ENCODE data around the gene MMP1. TPM values are rescaled to one million over a fixed set of nuclear protein-coding genes. Genes with fewer than 3 reads are reported as not detected.

The MMP1 gene
- total and polyA plus RNA-seq, 4 experiments from 2014 or later: not detected

DNA sequence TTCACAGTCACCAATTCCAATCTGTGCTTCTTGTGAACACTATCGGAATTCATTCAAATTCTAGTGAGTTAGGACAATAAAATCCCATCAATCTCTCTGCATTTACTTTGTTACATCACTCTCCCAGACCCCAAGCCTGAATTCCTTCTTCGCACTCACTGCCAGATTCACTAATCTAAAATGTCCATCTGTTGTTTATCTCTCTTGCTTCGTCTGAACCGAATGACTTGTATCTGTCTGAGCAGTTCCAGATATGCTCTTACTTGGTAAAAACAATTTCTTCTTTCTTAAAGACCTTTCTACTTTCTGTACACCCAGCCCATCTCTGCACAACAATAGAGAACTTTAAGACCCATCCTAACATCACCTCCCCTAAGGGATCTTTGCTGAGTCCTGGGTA is 24.6 kb downstream of the MMP1 start:
- Mint-ChIP-seq H3K4me3 (no peak overlapping the region), H3K4me1 (no peaks in the 10 kb centered on the region), H3K9me3 (peaks cover 0 to 2% (median 0%) of the 10 kb centered on the region in 8 donors), H3K27ac (no peak overlapping the region), H3K27me3 (peaks cover 6 to 10% of the 10 kb centered on the region in 2 donors), H3K36me3 (no peaks in the 10 kb centered on the region)
- ChIA-PET CTCF (ENCODE audit: partially characterized antibody) (no interaction called here), POLR2A (ENCODE audit: partially characterized antibody) (no interaction called here)
- intact Hi-C loops (cut with micrococcal nuclease): no loop called here
- Histone ChIP-seq H3K27ac (ENCODE audit: low read depth, low read length) (no peak overlapping the region), H3K27me3 (ENCODE audit: insufficient read depth, low read length) (no peaks in the 10 kb centered on the region), H3K4me3 (ENCODE audit: low read length in 2 of 2) (no peak overlapping the region), H3K9me3 (ENCODE audit: control insufficient read depth in 1 of 2, low read length in 2 of 2) (no peaks in the 10 kb centered on the region), H3K36me3 (ENCODE audit: insufficient read depth, low read length) (no peaks in the 10 kb centered on the region), H3K4me1 (ENCODE audit: insufficient read depth, low read length) (no peaks in the 10 kb centered on the region)
- no peak for DNase-seq

DNA sequence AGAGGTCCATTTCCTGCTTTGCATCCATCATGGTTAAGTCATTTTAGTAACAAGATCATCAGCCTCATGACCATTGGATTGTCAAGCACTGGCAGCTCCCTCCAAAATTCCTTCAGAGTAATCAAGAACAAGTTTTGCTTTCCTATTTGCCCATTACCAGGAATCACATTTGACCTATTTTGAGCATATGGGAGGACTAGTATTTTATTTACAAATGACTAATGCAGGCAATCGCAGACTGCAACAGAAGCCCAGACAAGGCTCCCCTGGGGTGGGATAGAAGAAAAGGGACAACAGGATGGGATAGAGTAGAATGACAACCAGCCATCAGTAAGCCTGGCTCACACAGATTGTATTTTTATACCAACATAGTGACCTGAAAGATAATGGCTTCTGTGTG is 26.6 kb downstream of the MMP1 start:
- CTCF ChIA-PET (ENCODE audit: partially characterized antibody): no interaction called here
- no peak overlapping the region for H3K27ac Mint-ChIP-seq
- H3K36me3 ChIP-seq (ENCODE audit: insufficient read depth, low read length): no peaks in the 10 kb centered on the region
- H3K27me3 Mint-ChIP-seq: peaks cover 9 to 11% of the 10 kb centered on the region in 2 donors
- intact Hi-C loops (cut with micrococcal nuclease): no loop called here
- no peak overlapping the region for H3K4me3 ChIP-seq (ENCODE audit: low read length in 2 of 2)
- no peaks in the 10 kb centered on the region for H3K27me3 ChIP-seq (ENCODE audit: insufficient read depth, low read length)
- peaks cover 0 to 2% (median 0%) of the 10 kb centered on the region in 8 donors for H3K9me3 Mint-ChIP-seq
- POLR2A ChIA-PET (ENCODE audit: partially characterized antibody): no interaction called here
- H3K4me1 Mint-ChIP-seq: no peaks in the 10 kb centered on the region
- H3K4me3 Mint-ChIP-seq: no peak overlapping the region
- H3K9me3 ChIP-seq (ENCODE audit: control insufficient read depth in 1 of 2, low read length in 2 of 2): no peaks in the 10 kb centered on the region
- DNase-seq: no peak
- no peak overlapping the region for H3K27ac ChIP-seq (ENCODE audit: low read depth, low read length)
- no peaks in the 10 kb centered on the region for H3K36me3 Mint-ChIP-seq
- no peaks in the 10 kb centered on the region for H3K4me1 ChIP-seq (ENCODE audit: insufficient read depth, low read length)

DNA sequence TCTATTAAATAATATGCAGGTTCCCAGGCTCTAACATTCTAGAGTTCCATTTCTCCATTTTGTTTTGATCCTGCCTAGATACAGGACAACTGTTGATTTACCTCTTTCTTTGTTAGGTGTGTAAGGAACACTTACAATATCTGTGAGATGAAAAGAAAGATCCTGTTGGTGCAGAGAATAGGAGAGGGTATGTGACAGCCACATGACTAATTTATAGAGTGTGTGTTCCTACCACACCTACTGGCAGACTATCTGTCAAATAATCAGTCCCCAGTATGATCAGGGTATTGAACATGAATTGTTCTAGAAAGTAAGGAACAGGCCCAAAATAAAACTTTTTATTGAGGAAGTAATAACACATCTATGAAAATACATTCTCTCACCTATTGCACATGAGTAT is 27.8 kb downstream of the MMP1 start:
- H3K27ac Mint-ChIP-seq: no peak overlapping the region
- no peaks in the 10 kb centered on the region for H3K36me3 Mint-ChIP-seq

DNA sequence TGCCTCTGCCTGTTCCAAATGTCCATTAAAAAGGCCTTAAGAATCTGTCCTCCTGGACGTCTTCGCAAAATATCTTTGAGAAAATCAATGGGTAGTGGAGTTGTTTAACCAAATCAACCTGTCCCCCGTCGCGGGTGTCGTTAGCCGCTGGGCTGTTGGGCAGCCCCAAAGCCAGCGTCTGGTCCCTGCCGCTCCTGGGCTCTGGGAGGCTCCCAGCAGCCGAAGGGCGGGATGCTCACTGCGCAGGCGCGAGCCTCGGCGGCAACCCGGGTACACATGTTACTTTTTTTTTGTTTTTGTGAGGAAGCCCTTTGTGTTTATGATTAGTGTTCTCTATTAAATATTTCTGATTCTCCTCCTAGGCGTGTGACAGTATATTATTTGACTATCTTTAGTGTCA is 30.2 kb downstream of the MMP1 start:
- Histone ChIP-seq H3K27ac (ENCODE audit: low read depth, low read length) (no peak overlapping the region), H3K27me3 (ENCODE audit: insufficient read depth, low read length) (no peaks in the 10 kb centered on the region), H3K4me3 (ENCODE audit: low read length in 2 of 2) (no peak overlapping the region), H3K9me3 (ENCODE audit: control insufficient read depth in 1 of 2, low read length in 2 of 2) (no peaks in the 10 kb centered on the region), H3K36me3 (ENCODE audit: insufficient read depth, low read length) (no peaks in the 10 kb centered on the region), H3K4me1 (ENCODE audit: insufficient read depth, low read length) (no peaks in the 10 kb centered on the region)
- no peak for DNase-seq
- Mint-ChIP-seq H3K27ac (no peak overlapping the region), H3K36me3 (no peaks in the 10 kb centered on the region), H3K4me1 (no peaks in the 10 kb centered on the region), H3K9me3 (peaks cover 0 to 2% (median 0%) of the 10 kb centered on the region in 8 donors), H3K4me3 (no peak overlapping the region), H3K27me3 (peaks cover 3 to 10% of the 10 kb centered on the region in 2 donors)
- intact Hi-C loops (cut with micrococcal nuclease): no loop called here
- POLR2A ChIA-PET (ENCODE audit: partially characterized antibody): no interaction called here
- CTCF ChIA-PET (ENCODE audit: partially characterized antibody): no interaction called here

More for the DNA sequence above, 27.8 kb downstream of the MMP1 start:
- POLR2A ChIA-PET (ENCODE audit: partially characterized antibody): no interaction called here
- intact Hi-C loops (cut with micrococcal nuclease): no loop called here
- DNase-seq: no peak
- Histone ChIP-seq H3K4me3 (ENCODE audit: low read length in 2 of 2) (no peak overlapping the region), H3K36me3 (ENCODE audit: insufficient read depth, low read length) (no peaks in the 10 kb centered on the region), H3K9me3 (ENCODE audit: control insufficient read depth in 1 of 2, low read length in 2 of 2) (no peaks in the 10 kb centered on the region), H3K4me1 (ENCODE audit: insufficient read depth, low read length) (no peaks in the 10 kb centered on the region), H3K27me3 (ENCODE audit: insufficient read depth, low read length) (no peaks in the 10 kb centered on the region), H3K27ac (ENCODE audit: low read depth, low read length) (no peak overlapping the region)
- peaks cover 0 to 2% (median 0%) of the 10 kb centered on the region in 8 donors for H3K9me3 Mint-ChIP-seq
- H3K27me3 Mint-ChIP-seq: peaks cover 9 to 11% of the 10 kb centered on the region in 2 donors
- no peaks in the 10 kb centered on the region for H3K4me1 Mint-ChIP-seq
- CTCF ChIA-PET (ENCODE audit: partially characterized antibody): no interaction called here
- H3K4me3 Mint-ChIP-seq: no peak overlapping the region

DNA sequence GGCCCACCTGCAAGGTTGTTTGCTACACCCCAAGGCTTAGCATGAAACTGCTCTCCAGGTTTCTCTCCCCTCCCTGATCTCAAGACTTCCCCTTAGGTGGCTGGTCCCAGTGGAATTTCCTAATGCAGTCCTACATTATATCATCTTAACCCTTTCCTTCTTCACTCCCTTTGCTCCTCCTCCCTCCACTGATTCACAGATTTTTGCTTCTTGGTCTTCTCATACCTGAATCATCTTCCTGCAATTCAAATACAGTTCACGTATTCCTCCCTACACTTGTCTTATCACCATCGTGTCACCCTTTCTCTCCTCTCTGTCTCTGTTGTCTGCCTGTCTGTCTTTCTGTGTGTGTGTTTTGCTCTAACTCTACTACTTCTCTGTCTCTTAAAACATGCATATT is 34.5 kb downstream of the MMP1 start:
- Histone ChIP-seq H3K9me3 (ENCODE audit: control insufficient read depth in 1 of 2, low read length in 2 of 2) (no peaks in the 10 kb centered on the region), H3K27ac (ENCODE audit: low read depth, low read length) (no peak overlapping the region), H3K4me1 (ENCODE audit: insufficient read depth, low read length) (no peaks in the 10 kb centered on the region), H3K27me3 (ENCODE audit: insufficient read depth, low read length) (no peaks in the 10 kb centered on the region), H3K4me3 (ENCODE audit: low read length in 2 of 2) (no peak overlapping the region), H3K36me3 (ENCODE audit: insufficient read depth, low read length) (no peaks in the 10 kb centered on the region)
- Mint-ChIP-seq H3K27ac (no peak overlapping the region), H3K9me3 (peaks cover 0 to 2% (median 0%) of the 10 kb centered on the region in 8 donors), H3K4me3 (no peak overlapping the region), H3K36me3 (no peaks in the 10 kb centered on the region), H3K27me3 (peaks cover 2 to 8% of the 10 kb centered on the region in 2 donors), H3K4me1 (peaks cover 0 to 1% (median 0%) of the 10 kb centered on the region in 4 donors)
- no peak for DNase-seq
- ChIA-PET POLR2A (ENCODE audit: partially characterized antibody) (no interaction called here), CTCF (ENCODE audit: partially characterized antibody) (no interaction called here)
- intact Hi-C loops (cut with micrococcal nuclease): no loop called here

DNA sequence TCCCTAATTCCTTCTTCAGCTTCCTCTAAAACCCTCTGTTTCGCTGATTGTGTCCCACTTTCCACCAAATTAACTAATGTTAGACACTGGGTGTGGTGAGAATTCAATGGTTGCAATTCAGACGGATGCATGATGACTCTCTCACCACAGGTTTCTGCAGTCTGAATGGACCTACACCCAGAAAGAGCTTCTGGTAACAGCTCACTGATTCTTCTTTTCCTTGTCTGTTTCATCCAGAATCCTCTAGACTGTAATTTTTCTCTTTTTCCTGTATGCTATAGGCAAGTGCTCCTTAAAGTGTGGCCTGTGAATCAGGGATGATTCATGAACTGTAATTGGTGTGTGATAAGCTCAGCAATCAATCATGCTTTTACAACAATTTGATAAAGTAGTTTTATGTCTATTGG is 35.6 kb downstream of the MMP1 start:
- no peaks in the 10 kb centered on the region for H3K27me3 ChIP-seq (ENCODE audit: insufficient read depth, low read length)
- no peaks in the 10 kb centered on the region for H3K36me3 ChIP-seq (ENCODE audit: insufficient read depth, low read length)
- peaks cover 4 to 5% of the 10 kb centered on the region in 2 donors for H3K27me3 Mint-ChIP-seq
- peaks cover 0 to 2% (median 0%) of the 10 kb centered on the region in 8 donors for H3K9me3 Mint-ChIP-seq
- no peak for DNase-seq
- intact Hi-C loops (cut with micrococcal nuclease): no loop called here
- no peak overlapping the region for H3K27ac Mint-ChIP-seq
- ChIA-PET CTCF (ENCODE audit: partially characterized antibody) (no interaction called here), POLR2A (ENCODE audit: partially characterized antibody) (no interaction called here)
- no peak overlapping the region for H3K27ac ChIP-seq (ENCODE audit: low read depth, low read length)
- no peaks in the 10 kb centered on the region for H3K36me3 Mint-ChIP-seq
- no peak overlapping the region for H3K4me3 ChIP-seq (ENCODE audit: low read length in 2 of 2)
- no peaks in the 10 kb centered on the region for H3K9me3 ChIP-seq (ENCODE audit: control insufficient read depth in 1 of 2, low read length in 2 of 2)
- H3K4me1 Mint-ChIP-seq: peaks cover 0 to 1% (median 0%) of the 10 kb centered on the region in 4 donors
- H3K4me3 Mint-ChIP-seq: no peak overlapping the region
- no peaks in the 10 kb centered on the region for H3K4me1 ChIP-seq (ENCODE audit: insufficient read depth, low read length)

DNA sequence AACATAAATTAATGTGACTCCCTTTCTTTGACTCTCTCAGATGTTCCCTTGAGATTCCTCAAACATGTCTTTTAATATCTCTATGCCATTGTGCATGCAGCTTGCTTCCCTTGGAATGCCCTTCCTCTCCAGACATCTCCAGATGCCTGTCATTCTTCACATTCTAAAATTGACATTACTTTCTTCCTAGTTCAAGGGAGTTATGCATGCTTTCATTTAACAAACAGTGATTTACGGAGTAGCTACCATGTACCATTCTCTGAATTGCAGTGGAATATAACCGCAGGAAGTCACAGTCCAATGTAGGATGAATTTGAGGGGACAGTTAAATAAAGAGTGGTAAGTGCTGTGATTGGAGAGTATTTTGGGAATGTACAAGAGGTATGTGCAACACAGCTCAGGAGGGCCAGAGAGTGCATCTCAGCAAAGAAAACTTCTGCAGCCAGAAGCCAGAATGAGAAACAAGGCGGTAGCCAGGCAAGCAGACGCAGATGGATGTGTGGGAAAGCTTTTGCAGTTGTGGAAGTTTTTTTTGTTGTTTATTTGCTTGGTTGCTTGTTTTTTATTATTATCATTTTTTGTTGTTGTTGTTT is 36.2 kb downstream of the MMP1 start:
- no peaks in the 10 kb centered on the region for H3K4me1 ChIP-seq (ENCODE audit: insufficient read depth, low read length)
- Mint-ChIP-seq H3K36me3 (no peaks in the 10 kb centered on the region), H3K9me3 (peaks cover 0 to 2% (median 0%) of the 10 kb centered on the region in 8 donors), H3K27ac (no peak overlapping the region), H3K27me3 (peaks cover 9% of the 10 kb centered on the region in 2 donors), H3K4me1 (peaks cover 0 to 1% (median 0%) of the 10 kb centered on the region in 4 donors), H3K4me3 (no peak overlapping the region)
- CTCF ChIA-PET (ENCODE audit: partially characterized antibody): no interaction called here
- intact Hi-C loops (cut with micrococcal nuclease): no loop called here
- H3K9me3 ChIP-seq (ENCODE audit: control insufficient read depth in 1 of 2, low read length in 2 of 2): no peaks in the 10 kb centered on the region
- H3K27ac ChIP-seq (ENCODE audit: low read depth, low read length): no peak overlapping the region
- H3K4me3 ChIP-seq (ENCODE audit: low read length in 2 of 2): no peak overlapping the region
- no peaks in the 10 kb centered on the region for H3K36me3 ChIP-seq (ENCODE audit: insufficient read depth, low read length)
- no peaks in the 10 kb centered on the region for H3K27me3 ChIP-seq (ENCODE audit: insufficient read depth, low read length)
- no peak for DNase-seq
- POLR2A ChIA-PET (ENCODE audit: partially characterized antibody): no interaction called here

Data from CD4-positive, alpha-beta memory T cell (primary cell).